Measurements from ENCODE around the gene INTS6.

The INTS6 gene

GRCh38 chr13:51331354-51331861 lies 121.4 kb downstream of the INTS6 start:
- Histone ChIP-seq H3K36me3 (no peaks in the 10 kb centered on the region), H3K27me3 (no peaks in the 10 kb centered on the region), H3K4me3 (no peak overlapping the region), H3K27ac (no peak overlapping the region), H3K9me3 (no peaks in the 10 kb centered on the region), H3K4me1 (no peaks in the 10 kb centered on the region)
- no peak for TF ChIP-seq CTCF (IDR thresholded peaks at IDR 0.05)
- intact Hi-C loops (cut with DNase I; ENCODE audit: low total_unique reads), result no loop called here
- no peak for DNase-seq

- H3K9me3 ChIP-seq, result no peaks in the 10 kb centered on the region
- no peak overlapping the region for H3K27ac ChIP-seq
- intact Hi-C loops (cut with DNase I; ENCODE audit: low total_unique reads), result no loop called here
- H3K27me3 ChIP-seq, result no peaks in the 10 kb centered on the region
- TF ChIP-seq CTCF (IDR thresholded peaks at IDR 0.05), result no peak
- no peak overlapping the region for H3K4me3 ChIP-seq
- no peak for DNase-seq
- H3K4me1 ChIP-seq, result no peaks in the 10 kb centered on the region
- H3K36me3 ChIP-seq, result no peaks in the 10 kb centered on the region
These were observed 122.0 kb downstream of the INTS6 start for GRCh38 chr13:51330791-51331190.

DNA sequence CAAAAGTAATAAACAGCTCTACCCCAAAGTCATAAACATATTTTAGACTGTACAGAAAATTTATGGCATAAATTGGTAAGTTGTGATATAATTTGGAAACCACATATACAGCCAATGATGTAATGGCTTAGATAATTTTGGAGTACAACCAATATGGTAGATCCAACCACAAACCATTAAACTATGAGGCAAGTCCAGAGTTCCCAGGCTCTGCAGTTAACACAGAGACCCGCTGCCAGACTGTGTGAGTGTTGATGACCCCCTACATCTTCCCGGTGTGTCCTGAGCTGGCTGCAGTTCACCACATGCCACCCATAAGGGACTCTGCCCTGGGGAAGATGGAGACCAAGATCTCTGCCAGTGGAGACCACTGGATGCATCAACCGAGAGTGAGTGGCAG lies 123.2 kb downstream of the INTS6 start:
- Histone ChIP-seq H3K9me3 (no peaks in the 10 kb centered on the region), H3K36me3 (no peaks in the 10 kb centered on the region), H3K27ac (no peak overlapping the region), H3K27me3 (no peaks in the 10 kb centered on the region), H3K4me3 (no peak overlapping the region), H3K4me1 (no peaks in the 10 kb centered on the region)
- DNase-seq, result no peak
- no peak for TF ChIP-seq CTCF (IDR thresholded peaks at IDR 0.05)
- intact Hi-C loops (cut with DNase I; ENCODE audit: low total_unique reads), result no loop called here

DNA sequence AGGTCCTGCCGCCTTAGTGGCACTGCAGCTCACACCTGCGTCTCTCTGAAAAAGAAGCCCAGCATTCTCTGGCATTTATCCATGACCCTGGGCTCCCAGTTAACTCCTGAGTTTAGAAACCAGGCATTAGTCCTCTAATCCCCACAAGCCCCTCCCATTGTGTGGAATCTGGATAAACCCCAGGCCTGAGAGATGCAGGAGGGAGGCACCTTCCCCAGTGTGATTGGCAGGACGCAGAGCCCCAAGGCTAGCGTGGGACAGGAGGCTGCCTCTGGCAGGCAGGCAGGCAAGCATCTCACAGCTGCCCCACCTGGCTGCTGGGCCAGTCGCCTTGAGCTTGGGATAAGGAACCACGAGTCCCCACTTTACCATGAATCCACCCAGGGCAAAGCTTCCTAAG lies 124.3 kb downstream of the INTS6 start:
- no peak for DNase-seq
- intact Hi-C loops (cut with DNase I; ENCODE audit: low total_unique reads), result no loop called here

GRCh38 chr13:51327961-51328360 lies 124.9 kb downstream of the INTS6 start:
- TF ChIP-seq CTCF (IDR thresholded peaks at IDR 0.05), result no peak
- no peaks in the 10 kb centered on the region for H3K27me3 ChIP-seq
- intact Hi-C loops (cut with DNase I; ENCODE audit: low total_unique reads), result no loop called here
- H3K9me3 ChIP-seq, result no peaks in the 10 kb centered on the region
- no peaks in the 10 kb centered on the region for H3K36me3 ChIP-seq
- H3K4me3 ChIP-seq, result no peak overlapping the region
- no peak for DNase-seq
- H3K4me1 ChIP-seq, result no peaks in the 10 kb centered on the region
- no peak overlapping the region for H3K27ac ChIP-seq

More for the DNA sequence above, 124.3 kb downstream of the INTS6 start:
- no peak for TF ChIP-seq CTCF (IDR thresholded peaks at IDR 0.05)
- H3K4me1 ChIP-seq, result no peaks in the 10 kb centered on the region
- H3K9me3 ChIP-seq, result no peaks in the 10 kb centered on the region
- H3K27me3 ChIP-seq, result no peaks in the 10 kb centered on the region
- H3K36me3 ChIP-seq, result no peaks in the 10 kb centered on the region
- H3K4me3 ChIP-seq, result no peak overlapping the region
- no peak overlapping the region for H3K27ac ChIP-seq

DNA sequence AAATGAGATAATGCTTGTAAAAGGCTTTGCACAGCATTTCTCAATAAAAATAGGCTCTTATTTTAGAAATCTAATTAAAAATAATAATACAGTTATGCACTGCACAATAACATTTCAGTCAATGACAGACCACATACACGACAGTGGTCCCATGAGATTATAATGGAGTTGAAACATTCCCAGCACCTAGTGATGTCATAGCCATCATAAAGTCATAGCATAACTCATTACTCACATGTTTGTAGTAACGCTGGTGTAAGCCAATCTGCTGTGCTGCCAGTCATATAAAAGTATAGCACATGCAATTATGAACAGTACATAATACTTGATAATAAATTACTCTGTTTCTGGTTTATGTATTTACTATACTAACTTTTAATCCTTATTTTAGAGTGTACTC lies 126.1 kb downstream of the INTS6 start:
- intact Hi-C loops (cut with DNase I; ENCODE audit: low total_unique reads), result no loop called here

More for the DNA sequence above, 126.1 kb downstream of the INTS6 start:
- Histone ChIP-seq H3K4me1 (peaks cover 0 to 6% (median 3%) of the 10 kb centered on the region in 4 donors), H3K27me3 (no peaks in the 10 kb centered on the region), H3K4me3 (no peak overlapping the region), H3K9me3 (no peaks in the 10 kb centered on the region), H3K36me3 (no peaks in the 10 kb centered on the region), H3K27ac (no peak overlapping the region)
- TF ChIP-seq CTCF (IDR thresholded peaks at IDR 0.05), result no peak
- DNase-seq, result no peak

Measured in tibial artery (tissue), 4 donors.